NCI-H460 (cell line): Measurements from ENCODE around the gene VTI1A. TPM values are rescaled to one million over a fixed set of nuclear protein-coding genes. Genes with fewer than 3 reads are reported as not detected.

ENCODE experiments used
- DNase-seq: peaks from one replicate; pipeline ENCODE4 v3.0.0-alpha.2; 2016; ENCODE audit warnings: low read depth; ENCODE audit errors: extremely low read depth
- total RNA-seq: library from RNA; depleted of rRNA; stranded (reverse); fragments of >200 nt; shearing (Covaris generic); gene quantifications from 2 replicates; pipeline ENCODE4 v1.2.3, GENCODE V29; 2014

Gene VTI1A
- total RNA-seq, 1 experiment from 2014 or later: 28.2 TPM

- no peak for DNase-seq
These were observed 350.2 kb downstream of the VTI1A start for GRCh38 chr10:112797197-112797596.

- DNase-seq: no peak
These were observed 350.8 kb downstream of the VTI1A start for GRCh38 chr10:112797855-112798254.

DNA sequence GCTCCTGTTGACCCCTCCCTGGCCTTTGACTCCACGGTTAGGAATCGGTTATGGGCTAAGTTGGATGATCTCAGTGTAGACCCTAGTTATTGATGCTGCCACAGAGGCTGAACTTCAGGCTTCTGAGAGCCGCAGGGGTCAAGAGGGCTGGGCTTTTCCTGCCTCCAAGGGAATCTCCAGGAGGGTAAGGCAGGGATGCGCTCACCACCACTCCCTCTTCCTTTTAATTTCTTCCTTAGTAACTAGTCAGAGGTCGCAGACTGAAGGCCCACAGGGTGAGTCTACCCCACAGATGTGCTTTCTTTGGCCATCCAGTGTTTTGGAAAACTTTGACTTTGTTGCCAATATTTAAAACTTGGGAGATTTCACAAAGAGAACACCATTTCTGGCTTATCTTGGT lies 352.0 kb downstream of the VTI1A start:
- DNase-seq: no peak

DNA sequence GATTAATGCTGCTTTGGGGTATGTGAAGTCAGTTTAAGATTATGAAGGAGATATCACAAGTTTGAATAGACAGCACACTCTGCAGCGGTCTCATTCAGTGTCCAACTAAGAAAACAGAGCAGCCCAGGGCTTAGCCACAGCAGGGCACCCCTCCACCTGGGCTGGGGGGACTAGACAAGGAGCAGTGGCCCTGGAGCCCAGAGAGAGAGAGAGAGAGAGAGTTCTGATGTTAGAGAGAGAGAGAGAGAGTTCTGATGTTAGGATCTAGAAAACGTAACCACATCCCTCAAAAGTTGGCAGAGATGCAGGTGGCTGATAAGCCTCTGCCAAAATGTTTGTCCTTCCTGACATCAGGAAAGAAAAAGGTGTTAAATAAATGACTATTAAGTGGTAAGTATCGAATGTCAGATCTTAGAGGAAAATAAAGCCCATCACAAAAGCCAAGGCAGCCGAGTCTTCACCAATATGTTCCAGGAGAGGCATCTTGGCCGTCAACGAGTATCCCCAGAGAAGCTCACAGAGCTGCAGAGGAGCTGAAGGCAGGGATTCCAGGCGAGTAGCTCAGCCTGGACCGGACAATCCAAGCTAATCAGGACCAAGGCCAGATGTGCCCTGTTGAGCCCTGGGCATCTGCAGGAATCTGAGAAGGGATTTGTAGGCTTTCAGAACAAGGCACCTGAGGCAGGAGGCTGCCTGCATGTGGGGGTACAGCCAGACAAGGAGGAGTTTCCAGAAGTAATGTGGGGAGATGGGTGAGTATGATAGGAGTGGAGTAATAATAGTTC lies 352.9 kb downstream of the VTI1A start:
- DNase-seq: no peak

GRCh38 chr10:112801004-112801403 lies 354.0 kb downstream of the VTI1A start:
- DNase-seq: no peak

- no peak for DNase-seq
These were observed 354.7 kb downstream of the VTI1A start for GRCh38 chr10:112801748-112802147.

GRCh38 chr10:112802411-112803022 lies 355.5 kb downstream of the VTI1A start:
- no peak for DNase-seq

- no peak for DNase-seq
These were observed 357.0 kb downstream of the VTI1A start for GRCh38 chr10:112803961-112804401.

GRCh38 chr10:112805254-112805590 lies 358.2 kb downstream of the VTI1A start:
- no peak for DNase-seq

DNA sequence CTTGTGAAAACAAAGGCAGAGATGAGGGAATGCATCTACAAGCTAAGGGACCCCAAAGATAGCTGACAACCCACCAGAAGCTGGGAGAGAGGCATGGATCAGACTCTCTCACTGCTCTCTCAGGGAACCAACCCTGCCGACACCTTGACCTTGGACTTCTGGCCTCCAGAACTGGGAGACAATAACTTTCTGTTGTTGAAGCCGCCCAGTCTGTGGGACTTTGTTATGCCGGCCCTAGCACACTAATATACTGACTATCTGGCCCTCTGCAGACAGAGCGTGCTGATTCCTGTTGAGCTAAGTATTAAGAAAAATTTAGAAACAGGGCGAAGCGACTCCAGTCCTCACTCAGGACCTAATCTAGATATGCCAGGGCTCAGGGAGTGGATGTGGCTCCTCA lies 358.7 kb downstream of the VTI1A start:
- DNase-seq: no peak

GRCh38 chr10:112807013-112807412 lies 360.0 kb downstream of the VTI1A start:
- DNase-seq: no peak

GRCh38 chr10:112809736-112810135 lies 362.7 kb downstream of the VTI1A start:
- no peak for DNase-seq

GRCh38 chr10:112810711-112811151 lies 363.7 kb downstream of the VTI1A start:
- DNase-seq: no peak

DNA sequence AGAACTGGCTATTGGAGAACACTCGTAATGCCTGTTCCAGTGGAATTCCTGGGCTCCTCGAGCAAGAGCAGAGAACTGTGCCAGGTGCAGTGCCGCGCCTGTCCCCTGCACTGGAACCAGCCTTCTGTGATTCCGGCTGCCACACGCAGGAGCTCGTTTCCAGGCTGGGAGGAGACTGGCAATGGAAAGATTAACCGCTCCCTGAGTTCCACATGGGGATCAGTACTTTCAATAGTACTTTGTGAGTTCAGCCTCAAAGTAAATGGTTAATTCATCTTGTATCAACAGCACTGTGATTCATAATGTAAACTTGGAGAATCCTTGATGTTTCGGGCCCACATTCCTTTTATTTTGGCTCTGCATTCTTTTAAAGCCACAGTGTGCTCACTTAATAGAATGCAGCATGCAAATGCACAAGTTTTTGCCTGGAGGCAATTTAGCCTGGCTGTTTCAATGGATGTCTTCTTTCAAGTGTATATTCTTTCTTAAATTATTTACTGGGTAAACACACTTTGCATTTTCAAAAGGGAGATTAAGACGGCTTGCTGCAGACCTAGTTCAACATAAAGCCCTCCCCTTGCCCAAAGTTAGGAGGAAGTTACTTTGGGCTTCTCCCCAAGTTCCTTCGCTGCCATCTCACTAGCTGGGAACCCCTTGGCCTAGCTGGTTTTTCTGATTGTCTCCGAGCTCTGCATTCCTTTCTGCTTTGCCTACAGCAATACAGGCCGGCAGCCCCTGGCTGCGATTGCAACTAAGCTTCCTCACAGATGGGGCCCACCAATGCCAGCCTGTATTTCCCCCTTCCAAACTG lies 364.9 kb downstream of the VTI1A start:
- DNase-seq: peak; percentile 33

DNA sequence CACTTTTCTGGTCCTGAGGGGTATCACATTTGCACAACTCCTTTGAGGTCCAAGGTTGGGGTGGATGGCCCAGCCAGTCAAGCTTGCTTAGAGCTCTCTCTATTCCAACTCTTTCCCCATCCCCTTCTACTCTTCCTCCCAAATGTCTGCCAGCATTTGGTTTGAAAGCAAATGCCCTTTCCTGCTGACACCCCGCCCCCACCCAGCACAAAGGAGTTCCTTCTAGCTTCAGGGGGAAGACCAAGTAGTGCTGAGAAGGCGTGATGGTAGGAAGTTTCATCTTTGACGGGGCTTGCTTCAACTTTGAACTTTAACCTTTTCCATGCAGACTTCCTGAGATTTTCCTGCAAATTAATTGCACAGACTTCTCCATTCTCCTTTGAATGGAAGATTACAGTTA lies 365.6 kb downstream of the VTI1A start:
- no peak for DNase-seq

- DNase-seq: no peak
These were observed 367.0 kb downstream of the VTI1A start for GRCh38 chr10:112813866-112814591.

- no peak for DNase-seq
These were observed 368.4 kb downstream of the VTI1A start for GRCh38 chr10:112815269-112816032.

DNA sequence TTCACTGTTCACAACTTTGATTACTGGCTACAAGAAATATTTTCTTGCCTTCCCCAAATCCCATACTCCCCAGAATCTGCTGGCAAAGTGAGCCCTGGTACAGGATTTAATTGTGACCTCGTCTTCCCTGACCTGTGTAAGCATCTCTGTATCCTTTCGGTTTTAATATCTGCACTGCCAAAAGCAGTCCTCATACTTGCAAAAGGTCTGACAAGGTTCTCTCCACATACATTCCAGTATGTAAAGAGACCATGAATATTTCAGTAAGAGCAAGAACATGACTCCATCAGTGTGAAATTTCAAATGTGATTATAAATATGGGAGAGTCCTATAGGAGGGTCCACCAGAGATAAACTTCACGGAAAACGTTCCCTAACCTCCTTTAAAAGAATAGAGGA lies 369.0 kb downstream of the VTI1A start:
- DNase-seq: no peak

DNA sequence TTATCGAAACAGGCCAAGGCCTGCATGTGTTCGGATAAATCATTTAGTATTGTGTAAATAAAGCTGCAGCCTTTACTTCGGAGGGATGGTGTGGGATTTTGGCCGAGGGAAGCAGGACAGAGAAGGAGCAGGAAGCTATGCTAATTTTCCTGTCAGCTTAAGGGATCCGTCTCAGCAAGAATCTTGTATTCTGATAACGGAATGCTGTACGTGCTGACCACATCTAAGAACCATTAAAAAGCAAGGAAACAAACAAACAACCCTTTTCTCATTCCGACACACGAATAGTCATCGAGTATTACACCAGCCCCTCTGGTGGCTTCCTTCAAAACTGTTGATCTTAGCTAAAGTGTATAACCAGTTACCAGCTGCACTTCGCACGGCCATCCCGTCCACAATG lies 369.9 kb downstream of the VTI1A start:
- DNase-seq: no peak
